ENCODE data around the gene EPHB6.

EPHB6 gene

DNA sequence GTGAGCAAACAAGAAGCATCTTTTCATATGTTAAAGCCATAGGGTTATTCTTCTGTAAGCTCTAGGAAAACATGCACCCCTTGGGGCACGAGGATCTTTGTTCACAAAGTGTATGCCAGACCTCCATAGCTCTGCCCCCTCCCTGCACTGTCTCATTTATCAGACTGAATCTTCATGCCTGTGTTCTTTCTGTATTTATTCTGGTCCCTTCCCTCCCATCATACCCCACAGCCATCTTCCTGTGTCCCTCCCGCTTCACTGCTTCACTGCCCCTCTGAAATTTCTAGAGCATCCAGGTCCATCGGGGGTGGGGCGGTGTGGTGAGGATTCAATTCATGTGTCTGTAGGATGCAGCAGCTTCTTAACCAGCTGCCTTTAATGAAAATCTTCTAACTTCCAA lies 7.5 kb downstream of the EPHB6 start:
- no peak overlapping the region for H3K4me3 ChIP-seq (ENCODE audit: low read length)
- DNase-seq (ENCODE audit: low read depth, low spot score) = no peak

DNA sequence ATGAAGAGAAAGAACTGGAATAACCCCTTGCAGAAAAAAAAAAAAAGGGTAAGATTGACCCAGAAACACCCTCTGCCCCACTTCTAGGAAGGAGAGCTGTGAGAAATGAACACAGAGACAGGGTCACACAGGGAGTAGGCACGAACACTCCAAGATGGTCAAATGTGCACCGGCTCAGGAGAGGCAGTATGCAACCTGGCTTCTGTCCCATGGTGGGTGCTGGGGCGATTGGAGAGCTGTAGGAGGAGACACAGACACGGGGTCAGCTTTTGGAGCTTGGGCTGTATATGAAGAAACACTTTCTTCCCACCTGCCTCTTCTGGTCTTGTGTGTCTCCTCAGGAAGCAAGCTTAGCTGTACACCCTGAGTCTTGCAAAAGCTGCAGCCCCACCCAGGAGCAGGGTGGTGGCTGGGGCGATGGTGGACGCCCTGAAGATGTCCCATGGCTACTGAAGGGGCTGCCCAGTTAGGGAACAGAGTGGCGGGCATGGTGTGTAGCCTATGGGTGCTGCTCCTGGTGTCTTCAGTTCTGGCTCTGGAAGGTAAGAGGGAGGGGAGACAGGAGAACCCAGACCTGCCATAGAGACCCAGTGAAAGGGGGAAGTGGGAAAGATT lies 8.0 kb downstream of the EPHB6 start:
- DNase-seq (ENCODE audit: low read depth, low spot score) = no peak
- no peak overlapping the region for H3K4me3 ChIP-seq (ENCODE audit: low read length)

GRCh38 chr7:142863891-142864685 lies 9.2 kb downstream of the EPHB6 start:
- DNase-seq (ENCODE audit: low read depth, low spot score) = no peak

DNA sequence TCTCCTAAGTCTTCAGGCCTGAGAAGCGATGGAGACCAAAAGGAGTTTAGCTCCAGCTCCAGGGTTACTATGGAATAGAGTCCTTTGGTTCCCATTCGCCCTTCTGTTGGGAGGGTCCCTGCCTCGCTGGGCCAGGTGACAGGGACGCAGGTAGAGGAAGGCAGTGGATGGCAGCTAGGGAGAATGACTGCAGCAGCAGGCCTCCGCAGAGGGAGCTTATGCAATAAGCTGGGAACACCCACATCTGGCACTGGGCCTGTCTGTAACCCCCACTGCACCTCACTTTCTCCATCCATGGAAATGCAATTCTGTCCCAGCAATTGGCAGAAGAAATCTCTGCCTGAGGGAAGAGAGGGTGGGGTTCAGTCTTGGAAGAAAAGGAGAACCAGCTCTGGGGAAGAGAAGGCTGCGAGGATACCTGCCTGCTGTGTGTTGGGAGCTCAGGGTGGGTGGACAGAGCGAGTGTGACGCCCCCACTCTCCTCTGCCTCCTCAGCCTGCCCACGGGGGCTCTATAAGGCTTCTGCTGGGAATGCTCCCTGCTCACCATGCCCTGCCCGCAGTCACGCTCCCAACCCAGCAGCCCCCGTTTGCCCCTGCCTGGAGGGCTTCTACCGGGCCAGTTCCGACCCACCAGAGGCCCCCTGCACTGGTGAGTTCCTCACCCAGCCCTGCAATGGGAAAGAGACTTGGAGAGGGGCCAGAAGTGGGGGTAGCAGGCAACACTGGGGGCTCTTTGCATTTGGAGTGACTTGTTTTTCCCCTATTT lies 10.3 kb downstream of the EPHB6 start:
- no peak overlapping the region for H3K4me3 ChIP-seq (ENCODE audit: low read length)
- no peak for DNase-seq (ENCODE audit: low read depth, low spot score)

More at GRCh38 chr7:142863891-142864685, 9.2 kb downstream of the EPHB6 start:
- no peak overlapping the region for H3K4me3 ChIP-seq (ENCODE audit: low read length)

DNA sequence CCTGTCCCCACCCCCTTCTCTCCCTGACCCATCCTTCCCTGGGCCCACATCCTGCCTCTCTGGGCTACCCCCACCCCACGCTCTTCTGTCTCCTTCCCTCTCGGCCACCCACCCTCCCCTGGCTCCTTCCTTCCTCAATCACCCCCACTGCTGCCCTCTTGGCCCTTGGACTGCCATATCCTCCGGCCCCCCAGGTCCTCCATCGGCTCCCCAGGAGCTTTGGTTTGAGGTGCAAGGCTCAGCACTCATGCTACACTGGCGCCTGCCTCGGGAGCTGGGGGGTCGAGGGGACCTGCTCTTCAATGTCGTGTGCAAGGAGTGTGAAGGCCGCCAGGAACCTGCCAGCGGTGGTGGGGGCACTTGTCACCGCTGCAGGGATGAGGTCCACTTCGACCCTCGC lies 10.9 kb downstream of the EPHB6 start:
- DNase-seq (ENCODE audit: low read depth, low spot score) = no peak
- no peak overlapping the region for H3K4me3 ChIP-seq (ENCODE audit: low read length)

GRCh38 chr7:142866361-142867096 lies 11.7 kb downstream of the EPHB6 start:
- no peak overlapping the region for H3K4me3 ChIP-seq (ENCODE audit: low read length)
- DNase-seq (ENCODE audit: low read depth, low spot score) = no peak

GRCh38 chr7:142867097-142867378 lies 12.2 kb downstream of the EPHB6 start:
- DNase-seq (ENCODE audit: low read depth, low spot score) = no peak

DNA sequence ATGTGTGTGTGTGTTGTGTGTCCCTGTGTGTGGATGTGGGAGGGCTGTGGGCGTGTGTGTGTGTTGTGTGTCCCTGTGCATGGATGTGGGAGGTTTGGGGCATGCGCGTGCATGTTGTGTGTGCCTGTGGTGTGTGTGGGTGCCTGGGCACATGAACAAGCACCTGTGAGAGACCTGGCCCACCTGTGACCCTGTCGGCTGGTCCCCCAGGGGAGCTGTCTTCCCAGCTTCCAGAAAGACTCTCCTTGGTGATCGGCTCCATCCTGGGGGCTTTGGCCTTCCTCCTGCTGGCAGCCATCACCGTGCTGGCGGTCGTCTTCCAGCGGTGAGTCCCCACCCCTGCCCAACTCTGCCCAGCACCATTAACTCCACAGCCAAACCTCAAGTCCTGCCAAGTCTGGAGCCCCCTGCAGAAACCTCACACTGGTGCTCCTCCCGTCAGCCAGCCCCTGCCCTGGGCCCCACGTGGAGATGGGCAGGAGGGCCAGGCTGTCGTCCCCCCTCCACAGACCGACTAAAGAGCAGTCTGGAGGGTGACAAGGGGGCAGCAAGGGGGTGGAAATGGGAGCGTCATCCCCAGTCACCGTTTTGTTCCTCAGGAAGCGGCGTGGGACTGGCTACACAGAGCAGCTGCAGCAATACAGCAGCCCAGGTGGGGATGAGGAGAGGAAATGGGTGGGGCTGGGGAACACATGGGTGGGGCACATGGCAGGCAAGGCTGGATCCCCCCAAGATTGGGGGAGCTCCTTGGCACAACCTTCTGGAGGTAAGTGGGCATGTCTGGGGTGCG lies 12.7 kb downstream of the EPHB6 start:
- DNase-seq (ENCODE audit: low read depth, low spot score) = no peak
- no peak overlapping the region for H3K4me3 ChIP-seq (ENCODE audit: low read length)

More at GRCh38 chr7:142867097-142867378, 12.2 kb downstream of the EPHB6 start:
- H3K4me3 ChIP-seq (ENCODE audit: low read length) = no peak overlapping the region

DNA sequence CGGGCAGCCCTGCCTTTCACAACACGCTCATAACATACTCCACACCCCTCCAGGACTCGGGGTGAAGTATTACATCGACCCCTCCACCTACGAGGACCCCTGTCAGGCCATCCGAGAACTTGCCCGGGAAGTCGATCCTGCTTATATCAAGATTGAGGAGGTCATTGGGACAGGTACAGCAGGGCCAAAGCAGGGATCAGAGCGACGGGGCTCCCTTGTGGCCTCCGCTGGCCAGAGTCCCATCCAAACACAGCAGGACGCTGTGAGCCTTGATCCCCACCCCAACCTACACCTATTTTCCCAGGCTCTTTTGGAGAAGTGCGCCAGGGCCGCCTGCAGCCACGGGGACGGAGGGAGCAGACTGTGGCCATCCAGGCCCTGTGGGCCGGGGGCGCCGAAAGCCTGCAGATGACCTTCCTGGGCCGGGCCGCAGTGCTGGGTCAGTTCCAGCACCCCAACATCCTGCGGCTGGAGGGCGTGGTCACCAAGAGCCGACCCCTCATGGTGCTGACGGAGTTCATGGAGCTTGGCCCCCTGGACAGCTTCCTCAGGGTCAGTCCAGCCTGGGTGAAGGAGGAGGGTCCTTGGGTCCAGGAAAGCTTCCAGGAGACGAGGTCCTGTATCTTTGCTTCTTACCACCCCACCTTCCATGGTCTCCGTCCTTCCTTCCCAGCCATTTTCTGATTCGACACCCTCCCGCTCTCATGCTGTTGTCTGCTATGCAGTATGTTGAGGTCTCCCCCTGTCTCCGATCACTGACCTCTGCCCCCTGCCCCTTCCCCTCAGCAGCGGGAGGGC lies 13.5 kb downstream of the EPHB6 start:
- DNase-seq (ENCODE audit: low read depth, low spot score) = no peak
- no peak overlapping the region for H3K4me3 ChIP-seq (ENCODE audit: low read length)

DNA sequence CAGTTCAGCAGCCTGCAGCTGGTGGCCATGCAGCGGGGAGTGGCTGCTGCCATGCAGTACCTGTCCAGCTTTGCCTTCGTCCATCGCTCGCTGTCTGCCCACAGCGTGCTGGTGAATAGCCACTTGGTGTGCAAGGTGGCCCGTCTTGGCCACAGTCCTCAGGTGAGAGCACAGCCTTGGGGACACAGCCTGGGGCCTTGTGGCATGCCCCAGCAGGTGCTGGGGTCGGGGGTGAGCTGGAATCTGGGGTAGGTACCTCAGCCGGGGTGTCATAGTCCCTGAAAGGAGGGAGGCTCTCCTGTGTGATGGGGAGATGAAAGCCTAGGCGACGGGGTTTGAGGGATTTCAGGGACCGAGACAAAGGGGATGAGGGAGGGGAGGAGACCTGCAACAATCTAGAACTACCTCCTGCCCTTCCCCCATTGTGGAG lies 14.1 kb downstream of the EPHB6 start:
- H3K4me3 ChIP-seq (ENCODE audit: low read length) = no peak overlapping the region
- DNase-seq (ENCODE audit: low read depth, low spot score) = no peak

DNA sequence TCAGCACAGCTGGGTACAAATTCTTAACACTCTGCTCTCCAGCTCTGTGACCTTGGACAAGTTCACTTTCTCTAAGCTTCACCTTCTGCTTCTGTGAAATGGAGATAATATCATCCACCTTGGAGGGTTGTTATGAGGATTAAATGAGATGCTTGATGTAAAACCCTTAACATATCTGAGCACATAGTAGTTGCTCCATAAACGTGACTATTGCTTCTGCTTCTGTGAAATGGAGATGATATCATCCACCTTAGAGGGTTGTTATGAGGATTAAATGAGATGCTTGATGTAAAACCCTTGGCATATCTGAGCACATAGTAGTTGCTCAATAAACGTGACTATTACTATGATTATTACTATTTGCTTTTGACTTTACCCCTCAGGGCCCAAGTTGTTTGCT lies 14.6 kb downstream of the EPHB6 start:
- DNase-seq (ENCODE audit: low read depth, low spot score) = no peak

GRCh38 chr7:142870147-142870559 lies 15.3 kb downstream of the EPHB6 start:
- no peak for DNase-seq (ENCODE audit: low read depth, low spot score)
- H3K4me3 ChIP-seq (ENCODE audit: low read length) = no peak overlapping the region

More for the DNA sequence above, 14.6 kb downstream of the EPHB6 start:
- H3K4me3 ChIP-seq (ENCODE audit: low read length) = no peak overlapping the region

- DNase-seq (ENCODE audit: low read depth, low spot score) = no peak
Measured at GRCh38 chr7:142870566-142871259, 15.8 kb downstream of the EPHB6 start.

DNA sequence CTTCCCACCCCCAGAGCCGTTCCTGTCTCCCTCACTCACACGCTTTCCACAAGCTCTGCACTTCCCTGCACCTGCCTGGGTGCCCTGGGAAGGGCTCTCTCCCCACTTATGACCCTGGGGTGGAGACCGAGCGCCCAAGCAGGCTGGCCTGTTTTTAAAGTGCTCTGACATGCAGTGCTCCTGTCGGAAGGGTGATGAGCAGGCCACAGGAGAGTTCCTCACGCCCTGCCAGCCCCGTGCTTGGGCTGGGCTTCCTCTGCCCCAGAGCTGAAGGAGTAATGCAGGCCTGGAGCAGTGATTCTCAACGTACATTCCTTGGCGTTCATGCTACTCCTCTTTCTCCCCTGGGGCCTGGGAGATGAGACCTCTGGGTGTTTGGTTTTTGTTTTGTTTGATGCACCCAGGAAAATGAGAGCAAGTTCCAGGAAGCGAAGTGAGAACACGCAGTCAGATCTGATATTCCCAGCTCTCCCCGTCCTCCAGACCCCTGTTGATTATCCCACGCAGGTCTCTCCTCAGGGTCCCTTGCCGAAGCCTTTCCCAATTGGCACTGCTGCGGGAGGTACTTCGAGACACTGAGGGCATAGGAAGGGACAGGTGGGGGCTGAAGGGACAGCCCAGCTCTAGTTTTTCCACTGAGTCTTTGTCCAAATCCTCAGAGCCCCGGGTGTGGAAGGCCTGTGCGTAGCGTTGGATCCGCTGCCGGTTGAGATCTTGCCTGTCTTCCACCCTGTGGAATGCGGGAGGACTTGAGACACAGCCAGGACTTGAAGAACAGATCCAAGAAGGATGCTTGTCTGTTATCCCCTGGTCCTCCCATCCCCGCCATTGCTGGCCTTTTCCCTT lies 16.6 kb downstream of the EPHB6 start:
- H3K4me3 ChIP-seq (ENCODE audit: low read length) = no peak overlapping the region
- DNase-seq (ENCODE audit: low read depth, low spot score) = no peak

More at GRCh38 chr7:142870566-142871259, 15.8 kb downstream of the EPHB6 start:
- H3K4me3 ChIP-seq (ENCODE audit: low read length) = no peak overlapping the region

DNA sequence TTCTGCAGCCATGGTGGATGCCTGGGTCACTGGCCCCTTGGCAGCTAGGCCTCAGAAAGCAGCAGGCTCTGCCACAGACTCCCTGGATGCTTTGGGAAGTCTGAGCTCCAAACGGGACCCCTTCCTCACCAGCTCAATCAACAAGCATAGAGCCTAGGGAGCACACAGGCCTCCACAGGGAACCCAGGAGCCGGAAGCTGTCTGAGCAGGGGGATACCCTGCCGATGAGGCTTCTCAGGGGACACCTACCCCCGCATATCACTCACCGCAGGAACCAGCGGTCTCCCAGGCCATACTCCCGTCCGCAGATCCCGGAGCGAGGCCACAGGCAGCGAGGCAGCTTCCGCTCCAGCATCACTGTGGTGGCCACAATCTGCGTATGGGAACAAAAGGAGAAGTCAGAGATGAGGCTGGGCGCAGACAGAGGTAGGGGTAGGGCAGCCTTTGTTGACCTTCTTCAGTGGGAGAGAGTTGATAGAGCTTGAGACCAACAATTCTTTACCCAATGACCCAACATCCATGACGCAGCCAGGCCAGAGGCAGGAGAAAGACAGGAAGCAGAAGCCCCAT lies 17.3 kb downstream of the EPHB6 start:
- DNase-seq (ENCODE audit: low read depth, low spot score) = no peak

GRCh38 chr7:142873281-142873784 lies 18.5 kb downstream of the EPHB6 start:
- peak; percentile 39 for DNase-seq (ENCODE audit: low read depth, low spot score)

More for the DNA sequence above, 17.3 kb downstream of the EPHB6 start:
- H3K4me3 ChIP-seq (ENCODE audit: low read length) = no peak overlapping the region

More at GRCh38 chr7:142873281-142873784, 18.5 kb downstream of the EPHB6 start:
- H3K4me3 ChIP-seq (ENCODE audit: low read length) = no peak overlapping the region

Measured in Jurkat, Clone E6-1 (cell line).